Spleen (tissue), 11 donors: ENCODE measurements around the gene HSH2D. TPM values are rescaled to one million over a fixed set of nuclear protein-coding genes. Genes with fewer than 3 reads are reported as not detected.

Source experiments
- DNase-seq: peaks from one replicate; pipeline ENCODE4 v3.0.0-alpha.2; 2020
- H3K27ac ChIP-seq, 8 donors: fragments of 200-600 bp; sonication (generic) in 7 of 8; 1 replicate in 4 of 8; 2 replicates in 4 of 8; pipeline versions ENCODE4 v1.5.0 to v1.8.0; 2016 to 2021; ENCODE audit warnings: inconsistent platforms in 4 of 8, mild to moderate bottlenecking in 4 of 8, moderate library complexity in 1 of 8
- H3K27me3 ChIP-seq, 7 donors: fragments of 200-600 bp; sonication (generic) in 6 of 7; replicated peaks in 1 of 7; 1 replicate in 4 of 7; 2 replicates in 3 of 7; pipeline versions ENCODE4 v1.5.0 to v1.8.0; 2016 to 2021; ENCODE audit warnings: inconsistent platforms in 3 of 7, mild to moderate bottlenecking in 1 of 7
- H3K36me3 ChIP-seq, 6 donors: fragments of 200-600 bp; sonication (generic) in 5 of 6; 1 replicate in 4 of 6; 2 replicates in 2 of 6; pipeline versions ENCODE4 v1.5.0 to v1.8.0; 2016 to 2021; ENCODE audit warnings: inconsistent platforms in 2 of 6
- H3K4me1 ChIP-seq, 6 donors: fragments of 200-600 bp; sonication (generic) in 5 of 6; 1 replicate in 3 of 6; 2 replicates in 3 of 6; pipeline versions ENCODE4 v1.5.0 to v1.8.0; 2016 to 2021; ENCODE audit warnings: inconsistent platforms in 3 of 6
- H3K4me3 ChIP-seq, 8 donors: fragments of 200-600 bp; sonication (generic) in 7 of 8; 1 replicate in 4 of 8; 2 replicates in 4 of 8; pipeline versions ENCODE4 v1.5.0 to v1.8.0; 2016 to 2021; ENCODE audit warnings: inconsistent platforms in 4 of 8, mild to moderate bottlenecking in 4 of 8, moderate library complexity in 2 of 8
- H3K9me3 ChIP-seq, 8 donors: fragments of 200-600 bp; sonication (generic) in 7 of 8; 1 replicate in 4 of 8; 2 replicates in 4 of 8; pipeline versions ENCODE4 v1.5.0 to v1.8.0; 2016 to 2021; ENCODE audit warnings: inconsistent platforms in 4 of 8
- POLR2A ChIP-seq, 3 donors: fragments of 450-650 bp; IDR thresholded peaks; one replicate each; pipeline ENCODE4 v1.5.1; 2017; ENCODE audit warnings: antibody characterized with exemption in 3 of 3, mild to moderate bottlenecking in 1 of 3
- POLR2AphosphoS5 ChIP-seq, 3 donors: sonication (generic); formaldehyde crosslinking; IDR thresholded peaks; one replicate each; pipeline ENCODE4 v1.5.1; 2017; ENCODE audit warnings: antibody characterized with exemption in 3 of 3
- WGBS, 5 donors: extraction: QIAGEN DNeasy Blood & Tissue Kit in 3 of 5; methylation state at CpG; one replicate each; pipeline versions ENCODE4 v1.1.5 to v1.1.7; 2013 to 2018; 5-methylcytosine and 5-hydroxymethylcytosine counted together
- intact Hi-C: fragments of 100-400 bp; cut with DNase I; formaldehyde crosslinking; loops from one replicate; pipeline ENCODE4 v1.15.0; 2023; ENCODE audit warnings: low total_unique reads
- polyA plus RNA-seq, 3 donors: library from polyadenylated mRNA; stranded (reverse); fragments of 200-250 nt; gene quantifications; one replicate each; pipeline ENCODE4 v1.2.1, GENCODE V29; 2013
- total RNA-seq, 7 donors: library from RNA; depleted of rRNA in 3 of 7; stranded (reverse); fragments of >200 nt in 3 of 7; fragmentation: NEBNext Ultra II Directional in 4 of 7; extraction: Animal tissue kit (Norgen Biotek cat#: 25700) in 4 of 7; gene quantifications; one replicate each; pipeline versions ENCODE4 v1.1.0 to v1.2.1, GENCODE V29; 2016 to 2021
- TF ChIP-seq, protein P1 (sequence below), 11 experiments: fragments of 200-600 bp in 7 of 11; fragments of 450-650 bp in 4 of 11; sonication (generic) in 4 of 11; IDR thresholded peaks in 8 of 11; conservative IDR thresholded peaks in 3 of 11; 1 replicate in 7 of 11; 2 replicates in 4 of 11; pipeline versions ENCODE4 v1.4.0 to v1.8.0; 2016 to 2021; ENCODE audit warnings: antibody characterized with exemption in 11 of 11, inconsistent platforms in 4 of 11, mild to moderate bottlenecking in 1 of 11
- donor health status: healthy with polysubstance abuse.
- donor health status: DM: no; HTN: no; CAD: no; lungs with moderate emphysema.
- donor health status: DM: no; HTN: no; CAD: no.
- donor health status: Bipolar disorder and iron deficiency.
- donor health status: healthy.
- donor health status: DM: no; HTN: no; CAD: no.
- donor health status: DM: yes; HTN: yes; CAD: no.

HSH2D gene
- total and polyA plus RNA-seq, 10 donors, result 39.6 to 119 (median 61.4) TPM

DNA sequence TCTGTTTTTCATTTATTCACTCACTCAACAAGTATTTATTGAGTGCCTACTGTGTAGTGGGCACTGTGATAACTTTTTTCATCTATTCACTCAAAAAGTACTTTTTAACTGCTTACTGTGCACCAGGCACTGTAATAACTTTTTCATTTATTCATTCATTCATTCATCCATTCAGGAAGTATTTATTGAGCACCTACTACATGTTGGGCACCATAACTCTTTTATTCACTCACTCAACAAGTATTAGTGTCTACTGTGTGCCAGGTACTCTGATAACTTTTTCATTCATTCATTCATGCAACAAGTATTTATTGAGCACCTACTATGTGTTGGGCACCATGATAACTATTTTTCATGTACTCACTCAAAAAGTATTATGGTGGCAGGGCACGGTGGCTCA is 22.9 kb downstream of the HSH2D start:
- no peak overlapping the region for H3K4me3 ChIP-seq
- WGBS, 5 donors, result 89 to 100% (median 92%) methylated on average over 1 of the region's 1 CpG
- no peak for TF ChIP-seq POLR2A (IDR thresholded peaks at IDR 0.05)
- no peak for TF ChIP-seq POLR2AphosphoS5 (IDR thresholded peaks at IDR 0.05)
- TF ChIP-seq, protein P1, sequence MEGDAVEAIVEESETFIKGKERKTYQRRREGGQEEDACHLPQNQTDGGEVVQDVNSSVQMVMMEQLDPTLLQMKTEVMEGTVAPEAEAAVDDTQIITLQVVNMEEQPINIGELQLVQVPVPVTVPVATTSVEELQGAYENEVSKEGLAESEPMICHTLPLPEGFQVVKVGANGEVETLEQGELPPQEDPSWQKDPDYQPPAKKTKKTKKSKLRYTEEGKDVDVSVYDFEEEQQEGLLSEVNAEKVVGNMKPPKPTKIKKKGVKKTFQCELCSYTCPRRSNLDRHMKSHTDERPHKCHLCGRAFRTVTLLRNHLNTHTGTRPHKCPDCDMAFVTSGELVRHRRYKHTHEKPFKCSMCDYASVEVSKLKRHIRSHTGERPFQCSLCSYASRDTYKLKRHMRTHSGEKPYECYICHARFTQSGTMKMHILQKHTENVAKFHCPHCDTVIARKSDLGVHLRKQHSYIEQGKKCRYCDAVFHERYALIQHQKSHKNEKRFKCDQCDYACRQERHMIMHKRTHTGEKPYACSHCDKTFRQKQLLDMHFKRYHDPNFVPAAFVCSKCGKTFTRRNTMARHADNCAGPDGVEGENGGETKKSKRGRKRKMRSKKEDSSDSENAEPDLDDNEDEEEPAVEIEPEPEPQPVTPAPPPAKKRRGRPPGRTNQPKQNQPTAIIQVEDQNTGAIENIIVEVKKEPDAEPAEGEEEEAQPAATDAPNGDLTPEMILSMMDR (IDR thresholded peaks at IDR 0.05 in 8 of 11, conservative IDR thresholded peaks at IDR 0.05 in 3 of 11), result no peak
- no peaks in the 10 kb centered on the region for H3K9me3 ChIP-seq
- H3K36me3 ChIP-seq, result no peaks in the 10 kb centered on the region
- intact Hi-C loops, result no loop called here
- H3K27ac ChIP-seq, result no peak overlapping the region
- no peak for DNase-seq
- peaks cover 0 to 22% (median 8%) of the 10 kb centered on the region in 6 donors for H3K4me1 ChIP-seq
- no peaks in the 10 kb centered on the region for H3K27me3 ChIP-seq

DNA sequence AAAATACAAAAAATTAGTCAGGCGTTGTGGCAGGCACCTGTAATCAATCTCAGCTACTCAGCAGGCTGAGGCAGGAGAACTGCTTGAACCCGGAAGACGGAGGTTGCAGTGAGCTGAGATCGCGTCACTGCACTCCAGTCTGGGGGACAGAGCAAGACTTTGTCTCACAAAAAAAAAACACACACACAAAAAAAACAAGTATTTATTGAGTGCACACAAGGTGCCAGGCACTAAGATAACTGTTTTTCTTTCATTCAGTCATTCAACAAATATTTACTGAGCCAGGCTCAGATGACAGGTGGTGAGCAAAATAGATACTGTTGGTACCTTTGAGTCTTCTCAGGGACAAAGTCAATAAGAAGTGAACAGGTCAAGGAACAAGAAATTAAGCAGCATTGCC is 23.6 kb downstream of the HSH2D start:
- intact Hi-C loops, result no loop called here
- H3K4me3 ChIP-seq, result no peak overlapping the region
- DNase-seq, result no peak
- no peak overlapping the region for H3K27ac ChIP-seq
- TF ChIP-seq, protein P1 (IDR thresholded peaks at IDR 0.05 in 8 of 11, conservative IDR thresholded peaks at IDR 0.05 in 3 of 11), result no peak
- TF ChIP-seq POLR2A (IDR thresholded peaks at IDR 0.05) (no peak), POLR2AphosphoS5 (IDR thresholded peaks at IDR 0.05) (no peak)
- WGBS, 5 donors, result 90 to 99% (median 95%) methylated on average over 5 of the region's 5 CpGs
- H3K9me3 ChIP-seq, result no peaks in the 10 kb centered on the region
- H3K27me3 ChIP-seq, result no peaks in the 10 kb centered on the region
- peaks cover 0 to 22% (median 8%) of the 10 kb centered on the region in 6 donors for H3K4me1 ChIP-seq
- no peaks in the 10 kb centered on the region for H3K36me3 ChIP-seq

DNA sequence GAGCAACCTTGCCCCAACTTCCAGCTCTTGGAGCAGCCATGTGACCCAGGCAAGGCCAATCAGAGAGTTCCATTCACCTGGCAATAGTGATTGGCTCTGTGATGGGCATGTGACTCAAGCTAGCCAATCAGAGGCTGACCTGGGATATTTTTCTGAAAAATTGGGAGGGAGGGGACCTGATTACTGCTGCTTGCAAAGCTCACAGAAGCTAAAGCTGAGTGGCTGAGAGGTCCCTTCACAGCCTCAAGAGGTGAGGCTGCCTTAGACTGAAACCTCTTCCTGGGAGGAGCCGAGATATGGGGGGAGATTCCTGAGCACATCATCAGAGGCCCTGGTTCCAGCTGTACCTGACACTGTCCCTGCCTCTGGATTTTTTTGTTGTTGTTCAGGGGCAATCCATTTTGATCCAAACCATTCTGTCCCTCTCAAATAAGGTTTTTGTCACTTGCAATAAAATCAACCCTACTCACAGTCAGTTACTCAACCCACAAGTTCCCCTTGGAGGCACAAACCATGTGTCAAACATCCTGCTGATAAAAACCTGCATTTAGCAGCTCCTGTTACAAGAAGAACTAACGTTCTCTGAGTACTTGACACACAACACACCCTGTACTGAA is 25.1 kb downstream of the HSH2D start:
- intact Hi-C loops, result no loop called here
- Histone ChIP-seq H3K36me3 (no peaks in the 10 kb centered on the region), H3K9me3 (no peaks in the 10 kb centered on the region), H3K4me3 (no peak overlapping the region), H3K27ac (peak overlapping the region in 6 of 8 donors; percentile 27 to 68 (median 52)), H3K4me1 (peaks cover 0 to 27% (median 8%) of the 10 kb centered on the region in 6 donors), H3K27me3 (no peaks in the 10 kb centered on the region)
- WGBS, 5 donors, result 18 to 43% (median 31%) methylated on average over 2 of the region's 2 CpGs
- no peak for TF ChIP-seq POLR2AphosphoS5 (IDR thresholded peaks at IDR 0.05)
- no peak for TF ChIP-seq POLR2A (IDR thresholded peaks at IDR 0.05)
- TF ChIP-seq, protein P1 (IDR thresholded peaks at IDR 0.05 in 8 of 11, conservative IDR thresholded peaks at IDR 0.05 in 3 of 11), result no peak
- no peak for DNase-seq

DNA sequence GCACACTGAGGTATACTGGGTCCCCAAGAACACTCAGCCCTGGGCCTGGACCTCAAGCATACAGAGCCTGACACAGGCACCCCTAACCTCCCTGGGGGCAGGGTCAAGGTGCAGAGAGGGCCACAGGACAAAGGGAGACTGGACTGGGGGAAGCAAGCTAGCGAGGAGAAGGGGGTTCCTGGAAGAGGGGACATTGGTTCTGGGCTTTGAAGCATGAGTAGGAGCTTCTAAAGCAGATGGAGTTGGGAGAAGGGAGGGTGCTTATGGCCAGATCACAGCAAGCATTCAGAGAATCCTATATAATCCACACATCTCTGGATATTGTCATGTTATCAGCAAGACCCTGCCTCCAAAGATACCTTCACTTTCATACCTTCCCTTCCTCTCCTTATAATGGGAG is 26.6 kb downstream of the HSH2D start:
- 67 to 100% (median 87%) methylated on average over 1 of the region's 1 CpG for WGBS, 5 donors
- no peaks in the 10 kb centered on the region for H3K27me3 ChIP-seq
- TF ChIP-seq POLR2A (IDR thresholded peaks at IDR 0.05), result no peak
- TF ChIP-seq, protein P1 (IDR thresholded peaks at IDR 0.05 in 8 of 11, conservative IDR thresholded peaks at IDR 0.05 in 3 of 11), result no peak
- no peak for TF ChIP-seq POLR2AphosphoS5 (IDR thresholded peaks at IDR 0.05)
- peaks cover 0 to 27% (median 8%) of the 10 kb centered on the region in 6 donors for H3K4me1 ChIP-seq
- no peak for DNase-seq
- H3K27ac ChIP-seq, result no peak overlapping the region
- intact Hi-C loops, result no loop called here
- H3K9me3 ChIP-seq, result peaks cover 0 to 5% (median 2%) of the 10 kb centered on the region in 8 donors
- no peak overlapping the region for H3K4me3 ChIP-seq
- no peaks in the 10 kb centered on the region for H3K36me3 ChIP-seq
